Esophagus squamous epithelium (tissue), 4 donors: Measurements from ENCODE around the gene COG7.

Experiments used
- POLR2A ChIP-seq, 4 donors: fragments of 450-650 bp; IDR thresholded peaks; one replicate each; pipeline ENCODE4 v1.6.1; 2017; ENCODE audit warnings: antibody characterized with exemption in 4 of 4, mild to moderate bottlenecking in 4 of 4, moderate library complexity in 3 of 4
- TF ChIP-seq, protein P1 (sequence below), 6 experiments: fragments of 450-650 bp in 4 of 6; fragments of 200-600 bp in 2 of 6; sonication (generic) in 2 of 6; IDR thresholded peaks; one replicate each; pipeline ENCODE4 v1.5.1; 2016 to 2019; ENCODE audit warnings: antibody characterized with exemption in 6 of 6, mild to moderate bottlenecking in 4 of 6, moderate library complexity in 4 of 6

DNA sequence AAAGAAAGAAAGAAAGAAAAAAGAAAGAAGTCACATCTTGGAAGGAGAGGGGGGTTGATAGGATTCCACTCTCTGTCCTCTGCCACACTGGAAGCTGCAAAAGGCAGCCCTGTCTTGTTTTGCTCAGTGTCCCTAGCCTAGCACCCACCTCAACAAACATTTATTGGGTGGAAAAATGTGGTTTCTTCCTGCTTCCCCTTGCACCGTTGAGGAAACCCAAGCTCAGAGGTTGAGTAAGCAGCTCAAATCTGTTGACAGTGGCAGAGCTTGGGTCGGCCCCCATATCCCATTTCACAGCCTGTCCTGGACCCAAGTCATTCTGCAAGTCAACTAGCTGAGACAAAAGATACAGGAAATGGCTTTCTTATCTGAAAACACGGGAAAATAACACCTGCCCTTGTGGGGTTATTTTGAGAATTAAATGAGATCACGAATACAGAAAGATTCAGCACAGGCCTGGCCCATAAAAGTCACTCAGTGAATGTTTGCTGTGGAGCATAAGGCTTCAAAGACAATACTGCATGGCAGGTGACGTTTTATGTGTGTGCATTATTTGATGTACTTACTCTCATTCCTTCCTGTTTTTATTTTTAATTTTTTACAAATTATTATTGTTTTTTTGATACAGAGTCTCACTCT is 87.3 kb downstream of the COG7 start:
- TF ChIP-seq POLR2A (IDR thresholded peaks at IDR 0.05), result no peak
- TF ChIP-seq, protein P1, sequence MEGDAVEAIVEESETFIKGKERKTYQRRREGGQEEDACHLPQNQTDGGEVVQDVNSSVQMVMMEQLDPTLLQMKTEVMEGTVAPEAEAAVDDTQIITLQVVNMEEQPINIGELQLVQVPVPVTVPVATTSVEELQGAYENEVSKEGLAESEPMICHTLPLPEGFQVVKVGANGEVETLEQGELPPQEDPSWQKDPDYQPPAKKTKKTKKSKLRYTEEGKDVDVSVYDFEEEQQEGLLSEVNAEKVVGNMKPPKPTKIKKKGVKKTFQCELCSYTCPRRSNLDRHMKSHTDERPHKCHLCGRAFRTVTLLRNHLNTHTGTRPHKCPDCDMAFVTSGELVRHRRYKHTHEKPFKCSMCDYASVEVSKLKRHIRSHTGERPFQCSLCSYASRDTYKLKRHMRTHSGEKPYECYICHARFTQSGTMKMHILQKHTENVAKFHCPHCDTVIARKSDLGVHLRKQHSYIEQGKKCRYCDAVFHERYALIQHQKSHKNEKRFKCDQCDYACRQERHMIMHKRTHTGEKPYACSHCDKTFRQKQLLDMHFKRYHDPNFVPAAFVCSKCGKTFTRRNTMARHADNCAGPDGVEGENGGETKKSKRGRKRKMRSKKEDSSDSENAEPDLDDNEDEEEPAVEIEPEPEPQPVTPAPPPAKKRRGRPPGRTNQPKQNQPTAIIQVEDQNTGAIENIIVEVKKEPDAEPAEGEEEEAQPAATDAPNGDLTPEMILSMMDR (IDR thresholded peaks at IDR 0.05), result no peak
